ENCODE measurements around the gene FOSL1. TPM values are rescaled to one million over a fixed set of nuclear protein-coding genes. Genes with fewer than 3 reads are reported as not detected.

Gene FOSL1
- total RNA-seq, 2 experiments from 2014 or later: 0.88 TPM; not detected in 1

DNA sequence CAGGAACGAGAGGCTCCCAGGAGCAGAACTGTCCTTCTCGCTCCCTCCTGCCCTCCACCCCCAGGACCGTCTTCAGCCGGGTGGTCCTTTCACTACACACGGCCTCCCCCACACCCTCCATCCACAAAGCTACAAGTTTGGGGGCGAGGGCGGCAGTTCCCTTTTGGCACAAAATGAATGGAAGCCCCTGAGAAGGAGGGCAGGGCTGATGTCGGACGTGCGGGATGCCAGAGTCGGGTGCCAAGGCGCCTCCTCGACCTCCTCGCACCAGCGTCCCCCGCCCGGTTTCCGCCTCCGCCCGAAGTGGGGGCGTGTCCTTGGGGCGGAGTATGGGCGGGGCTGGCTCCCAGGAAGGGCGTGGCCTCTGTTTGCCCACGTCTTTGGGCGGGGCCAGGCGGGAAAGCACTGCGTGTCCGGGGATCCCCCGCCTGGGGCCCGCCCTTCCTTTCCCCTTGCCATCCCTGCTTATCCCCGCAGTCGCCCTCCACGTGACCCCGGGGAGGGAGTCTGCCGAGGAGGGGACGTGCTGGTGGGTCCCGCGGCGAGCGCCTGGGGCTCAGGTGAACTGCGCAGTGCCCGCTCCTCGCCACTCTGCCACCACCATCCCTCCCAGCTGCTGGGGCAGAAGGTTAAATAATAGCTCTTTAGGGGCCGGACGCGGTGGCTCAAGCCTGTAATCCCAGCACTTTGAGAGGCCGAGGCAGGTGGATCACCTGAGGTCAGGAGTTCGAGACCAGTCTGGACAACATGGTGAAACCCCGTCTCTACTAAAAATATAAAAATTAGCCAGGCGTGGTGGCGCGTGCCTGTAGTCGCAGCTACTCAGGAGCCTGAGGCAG, 26.7 kb downstream of the FOSL1 start:
- POLR2A ChIA-PET: interaction anchor here (0.6 to 2.3 kb wide), 7 partner anchors 12 to 1707 kb away, joined by 3 to 12 read pairs (median 5); partner anchors contain the start of genes CCDC85B and MUS81
- no TSS peak for BruUV-seq (replicated peaks)
- peaks cover 28% of the 10 kb centered on the region for H3K4me1 ChIP-seq (ENCODE audit: insufficient read depth, low read length, poor library complexity, severe bottlenecking)

GRCh38 chr11:65872586-65873317, 27.4 kb downstream of the FOSL1 start, which contains the start of gene EFEMP2:
TSS of gene EFEMP2 (minus strand) at chr11:65872800. CDS start at chr11:65872354, 446 bp downstream.
- Histone ChIP-seq H3K9me2 (ENCODE audit: insufficient read depth, low read length) (no peaks in the 10 kb centered on the region), H3K9me3 (ENCODE audit: low read length) (no peaks in the 10 kb centered on the region), H3K36me3 (ENCODE audit: insufficient read depth, low read length) (no peaks in the 10 kb centered on the region), H3K79me2 (ENCODE audit: insufficient read depth, low read depth, low read length) (no peaks in the 10 kb centered on the region), H3K27ac (ENCODE audit: low read depth, low read length, poor library complexity, severe bottlenecking) (peak within 1 kb of the TSS; percentile 46), H3K4me2 (ENCODE audit: low read length) (peak within 1 kb of the TSS; percentile 89), H2AFZ (ENCODE audit: low read length) (peak within 1 kb of the TSS; percentile 76; the same call in 1 of the 2 replicates), H4K20me1 (ENCODE audit: insufficient read depth, low read length) (no peaks in the 10 kb centered on the region), H3K4me3 (ENCODE audit: low read depth, low read length, poor library complexity, severe bottlenecking) (peak within 1 kb of the TSS; percentile 61), H3K4me1 (ENCODE audit: insufficient read depth, low read length, poor library complexity, severe bottlenecking) (peaks cover 28% of the 10 kb centered on the region)
- no peak for TF ChIP-seq EZH2phosphoT487 (IDR thresholded peaks at IDR 0.05; ENCODE audit: borderline replicate concordance, low read depth, low read length)
- TF ChIP-seq, protein P1, sequence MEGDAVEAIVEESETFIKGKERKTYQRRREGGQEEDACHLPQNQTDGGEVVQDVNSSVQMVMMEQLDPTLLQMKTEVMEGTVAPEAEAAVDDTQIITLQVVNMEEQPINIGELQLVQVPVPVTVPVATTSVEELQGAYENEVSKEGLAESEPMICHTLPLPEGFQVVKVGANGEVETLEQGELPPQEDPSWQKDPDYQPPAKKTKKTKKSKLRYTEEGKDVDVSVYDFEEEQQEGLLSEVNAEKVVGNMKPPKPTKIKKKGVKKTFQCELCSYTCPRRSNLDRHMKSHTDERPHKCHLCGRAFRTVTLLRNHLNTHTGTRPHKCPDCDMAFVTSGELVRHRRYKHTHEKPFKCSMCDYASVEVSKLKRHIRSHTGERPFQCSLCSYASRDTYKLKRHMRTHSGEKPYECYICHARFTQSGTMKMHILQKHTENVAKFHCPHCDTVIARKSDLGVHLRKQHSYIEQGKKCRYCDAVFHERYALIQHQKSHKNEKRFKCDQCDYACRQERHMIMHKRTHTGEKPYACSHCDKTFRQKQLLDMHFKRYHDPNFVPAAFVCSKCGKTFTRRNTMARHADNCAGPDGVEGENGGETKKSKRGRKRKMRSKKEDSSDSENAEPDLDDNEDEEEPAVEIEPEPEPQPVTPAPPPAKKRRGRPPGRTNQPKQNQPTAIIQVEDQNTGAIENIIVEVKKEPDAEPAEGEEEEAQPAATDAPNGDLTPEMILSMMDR (conservative IDR thresholded peaks at IDR 0.05; ENCODE audit: low read length): no peak
- POLR2A ChIA-PET: interaction anchor here (0.6 to 2.3 kb wide), 5 partner anchors 13 to 1708 kb away, joined by 3 to 12 read pairs (median 5); partner anchors contain the start of genes CCDC85B and MUS81
- CTCF ChIA-PET (ENCODE audit: unreplicated experiment): no interaction called here
- intact Hi-C loops (cut with micrococcal nuclease; ENCODE audit: unreplicated experiment): loop anchor here (1.0 kb wide), 1 partner anchor 18 kb away; the partner anchor contains the start of gene CCDC85B
- no peak for DNase-seq (ENCODE audit: low spot score)
- BruUV-seq (replicated peaks): no TSS peak

More for the DNA sequence above, 26.7 kb downstream of the FOSL1 start:
- Histone ChIP-seq H3K9me2 (ENCODE audit: insufficient read depth, low read length) (no peaks in the 10 kb centered on the region), H4K20me1 (ENCODE audit: insufficient read depth, low read length) (no peaks in the 10 kb centered on the region), H2AFZ (ENCODE audit: low read length) (peak overlapping the region; percentile 76; the same call in 1 of the 2 replicates), H3K36me3 (ENCODE audit: insufficient read depth, low read length) (no peaks in the 10 kb centered on the region), H3K79me2 (ENCODE audit: insufficient read depth, low read depth, low read length) (no peaks in the 10 kb centered on the region), H3K4me2 (ENCODE audit: low read length) (peak overlapping the region; percentile 89), H3K4me3 (ENCODE audit: low read depth, low read length, poor library complexity, severe bottlenecking) (peak overlapping the region; percentile 61), H3K27ac (ENCODE audit: low read depth, low read length, poor library complexity, severe bottlenecking) (peak overlapping the region; percentile 46), H3K9me3 (ENCODE audit: low read length) (no peaks in the 10 kb centered on the region)
- peak; percentile 94 for DNase-seq (ENCODE audit: low spot score)
- CTCF ChIA-PET (ENCODE audit: unreplicated experiment): interaction anchor here (1.0 to 1.4 kb wide), 4 partner anchors 11 to 16 kb away, joined by 3 to 5 read pairs (median 4); partner anchors contain the start of gene MUS81
- intact Hi-C loops (cut with micrococcal nuclease; ENCODE audit: unreplicated experiment): loop anchor here (1.0 kb wide), 1 partner anchor 17 kb away; the partner anchor contains the start of gene CCDC85B
- TF ChIP-seq EZH2phosphoT487 (IDR thresholded peaks at IDR 0.05; ENCODE audit: borderline replicate concordance, low read depth, low read length): no peak
- TF ChIP-seq, protein P1 (conservative IDR thresholded peaks at IDR 0.05; ENCODE audit: low read length): no peak

All from OCI-LY7 (cell line).